ENCODE results near the gene ARID2.

GRCh38 chr12:45775964-45776363, 46.5 kb downstream of the ARID2 start:
- TF ChIP-seq MYNN (tag by site-specific recombination; IDR thresholded peaks at IDR 0.05; ENCODE audit: borderline replicate concordance) (no peak), ZNF398 (tag by site-specific recombination; IDR thresholded peaks at IDR 0.05) (no peak), ZBTB17 (tag by site-specific recombination; IDR thresholded peaks at IDR 0.05) (no peak), HOXC10 (CRISPR knock-in tag; IDR thresholded peaks at IDR 0.05) (no peak), CTCF (tag by site-specific recombination; IDR thresholded peaks at IDR 0.05) (no peak)

All from HEK293 (cell line).